Posterior vena cava (tissue), 2 donors: ENCODE measurements around the gene PAPPA. TPM values are rescaled to one million over a fixed set of nuclear protein-coding genes. Genes with fewer than 3 reads are reported as not detected.

Source experiments
- DNase-seq: peaks from one replicate; pipeline ENCODE4 v3.0.0-alpha.2; 2020; ENCODE audit warnings: low spot score
- intact Hi-C, 2 donors: fragments of 100-400 bp; cut with DNase I; formaldehyde crosslinking; loops; one replicate each; pipeline versions ENCODE4 v1.14.1 to v1.14.2; 2022 to 2023
- total RNA-seq, 2 donors: library from RNA; stranded (reverse); fragmentation: NEBNext Ultra II Directional; extraction: Animal tissue kit (Norgen Biotek cat#: 25700); gene quantifications; one replicate each; pipeline ENCODE4 v1.2.1, GENCODE V29; 2021
- donor health status: DM: yes; HTN: yes; CAD: no.
- donor health status: DM: yes; HTN: yes; CAD: no.

Gene PAPPA
- total RNA-seq, 2 donors from 2014 or later, result 9.9 to 15.3 TPM

GRCh38 chr9:116416421-116416820, 262.8 kb downstream of the PAPPA start:
- no peak for DNase-seq
- intact Hi-C loops, result no loop called here

- DNase-seq, result no peak
- intact Hi-C loops, result no loop called here
Measured at GRCh38 chr9:116417464-116417863, 263.9 kb downstream of the PAPPA start.

GRCh38 chr9:116419181-116419580, 265.6 kb downstream of the PAPPA start:
- intact Hi-C loops, result no loop called here
- DNase-seq, result no peak

- intact Hi-C loops, result no loop called here
- no peak for DNase-seq
Measured at GRCh38 chr9:116420993-116421538, 267.5 kb downstream of the PAPPA start.

- intact Hi-C loops, result no loop called here
- DNase-seq, result no peak
Measured at GRCh38 chr9:116422119-116422979, 268.8 kb downstream of the PAPPA start.

- intact Hi-C loops, result no loop called here
- DNase-seq, result no peak
Measured at GRCh38 chr9:116423149-116423548, 269.6 kb downstream of the PAPPA start.

GRCh38 chr9:116425244-116425643, 271.7 kb downstream of the PAPPA start:
- no peak for DNase-seq

GRCh38 chr9:116430849-116431248, 277.3 kb downstream of the PAPPA start:
- intact Hi-C loops, result no loop called here

More at GRCh38 chr9:116425244-116425643, 271.7 kb downstream of the PAPPA start:
- intact Hi-C loops, result no loop called here

GRCh38 chr9:116432051-116432450, 278.5 kb downstream of the PAPPA start:
- intact Hi-C loops, result no loop called here
- no peak for DNase-seq

More at GRCh38 chr9:116430849-116431248, 277.3 kb downstream of the PAPPA start:
- peak; percentile 75 for DNase-seq

- DNase-seq, result no peak
- intact Hi-C loops, result no loop called here
Measured at GRCh38 chr9:116434314-116434713, 280.7 kb downstream of the PAPPA start.

- intact Hi-C loops, result no loop called here
Measured at GRCh38 chr9:116435706-116436105, 282.1 kb downstream of the PAPPA start.

GRCh38 chr9:116436121-116436520, 282.5 kb downstream of the PAPPA start:
- DNase-seq, result no peak
- intact Hi-C loops, result no loop called here

More at GRCh38 chr9:116435706-116436105, 282.1 kb downstream of the PAPPA start:
- DNase-seq, result no peak

GRCh38 chr9:116437411-116438370, 284.1 kb downstream of the PAPPA start:
- DNase-seq, result no peak
- intact Hi-C loops, result no loop called here

- no peak for DNase-seq
- intact Hi-C loops, result no loop called here
Measured at GRCh38 chr9:116442528-116442927, 288.9 kb downstream of the PAPPA start.

- intact Hi-C loops, result no loop called here
- DNase-seq, result no peak
Measured at GRCh38 chr9:116447934-116448333, 294.3 kb downstream of the PAPPA start.

- no peak for DNase-seq
- intact Hi-C loops, result no loop called here
Measured at GRCh38 chr9:116448431-116448830, 294.8 kb downstream of the PAPPA start.

GRCh38 chr9:116449949-116450348, 296.4 kb downstream of the PAPPA start:
- no peak for DNase-seq
- intact Hi-C loops, result no loop called here

GRCh38 chr9:116450378-116451139, 297.0 kb downstream of the PAPPA start:
- no peak for DNase-seq

GRCh38 chr9:116451500-116452115, 298.0 kb downstream of the PAPPA start:
- no peak for DNase-seq
- intact Hi-C loops, result no loop called here

More at GRCh38 chr9:116450378-116451139, 297.0 kb downstream of the PAPPA start:
- intact Hi-C loops, result no loop called here
